GM12873 (cell line): ENCODE measurements around the gene CCDC47.

ENCODE experiments used
- CTCF ChIP-seq: IDR thresholded peaks from 2 replicates; pipeline ENCODE4 v1.5.1; 2012; ENCODE audit warnings: low read depth, mild to moderate bottlenecking, moderate library complexity, low read length, control low read depth; ENCODE audit not compliant: insufficient read depth; ENCODE audit errors: missing control alignments

Gene CCDC47

DNA sequence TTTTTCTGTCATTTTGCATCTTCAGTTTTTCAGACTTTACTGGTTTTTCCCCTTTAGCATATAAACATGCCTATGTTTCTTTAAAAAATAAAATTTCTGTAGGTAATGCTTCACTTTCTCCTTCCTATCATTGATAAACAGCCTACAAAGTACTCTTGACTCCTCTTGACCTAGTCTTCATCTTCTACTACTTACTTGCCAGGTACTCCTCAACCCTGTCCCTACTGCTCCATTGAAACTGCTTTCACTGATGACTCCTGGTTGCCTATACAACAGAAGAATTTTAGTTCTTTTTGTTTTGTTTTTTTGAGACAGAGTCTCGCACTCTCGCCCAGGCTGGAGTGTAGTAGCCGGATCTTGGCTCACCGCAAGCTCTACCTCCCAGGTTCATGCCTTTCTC, 7.5 kb upstream of the CCDC47 start:
- TF ChIP-seq CTCF, result no peak

- TF ChIP-seq CTCF, result no peak
These were observed 7.1 kb upstream of the CCDC47 start for GRCh38 chr17:63780507-63780906.

GRCh38 chr17:63775420-63775819, 2.0 kb upstream of the CCDC47 start:
- TF ChIP-seq CTCF, result no peak

- no peak for TF ChIP-seq CTCF
These were observed 1.5 kb upstream of the CCDC47 start for GRCh38 chr17:63774969-63775265.

DNA sequence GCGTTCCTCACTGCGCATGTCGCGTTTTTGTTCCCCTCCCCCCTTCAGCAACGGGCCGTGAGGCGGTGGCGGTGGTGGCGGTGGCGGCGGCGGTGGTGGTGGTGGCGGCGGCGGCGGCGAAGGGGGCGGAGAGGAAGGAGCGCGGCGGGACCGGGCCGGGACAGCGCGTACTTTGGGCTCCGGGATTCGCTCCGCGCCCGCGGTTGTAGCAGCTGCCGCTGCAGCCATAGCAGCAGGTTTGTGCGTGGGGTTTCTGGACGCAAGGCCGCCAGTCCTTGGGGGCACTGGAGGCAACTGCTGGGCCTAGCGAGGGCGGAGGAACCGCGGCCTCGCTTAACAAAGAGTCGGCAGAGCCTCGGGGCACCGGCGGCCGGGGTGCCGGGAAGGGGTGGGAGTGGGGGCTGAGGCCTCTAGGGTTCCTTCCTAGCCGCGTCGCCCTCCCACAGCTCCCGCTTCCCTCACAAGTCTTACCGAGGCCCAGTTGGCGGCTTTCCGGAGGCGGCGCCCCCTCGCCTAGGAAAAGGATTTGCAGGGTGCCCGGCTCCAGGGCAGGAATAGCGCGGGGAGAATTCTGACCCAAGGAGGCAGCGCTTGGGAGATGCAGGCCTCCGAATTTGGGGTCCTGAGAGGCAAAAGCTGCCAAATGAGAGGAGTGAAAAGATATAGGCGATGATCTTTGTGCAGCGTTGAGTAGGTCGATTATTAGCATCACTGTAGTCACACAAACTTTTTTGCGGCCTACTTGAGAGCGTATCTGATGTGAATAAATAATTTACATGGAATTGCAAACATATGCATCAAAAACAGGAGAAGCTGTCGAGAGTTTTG, 958 bp upstream of the CCDC47 start, which contains the start of gene DDX42:
Gene DDX42, plus strand, starts transcription at position 30 of the 828 bp plus-strand sequence. CDS start 12,880 bp downstream, outside the sequence.
- no peak for TF ChIP-seq CTCF

- TF ChIP-seq CTCF, result no peak
These were observed 561 bp downstream of the CCDC47 start for GRCh38 chr17:63772801-63773271.

DNA sequence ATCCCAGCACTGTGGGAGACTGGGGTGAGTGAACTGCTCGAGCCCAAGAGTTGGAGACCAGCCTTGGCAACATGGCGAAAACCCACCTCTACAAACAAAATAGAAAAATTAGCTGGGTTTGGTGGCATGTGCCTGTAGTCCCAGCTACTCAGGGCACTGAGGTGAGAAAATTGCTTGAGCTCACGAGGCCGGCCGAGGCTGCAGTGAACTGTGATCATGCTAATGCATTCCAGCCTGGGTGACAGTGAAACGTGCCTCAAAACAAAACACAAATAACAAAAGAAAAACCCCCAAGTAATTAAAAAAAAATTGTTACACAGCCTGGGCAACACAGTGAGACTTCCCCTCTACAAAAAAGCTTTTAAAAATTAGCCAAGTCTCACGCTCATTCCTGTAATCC, 5.0 kb downstream of the CCDC47 start:
- no peak for TF ChIP-seq CTCF
